PC-3 (cell line): ENCODE measurements around the gene SLC19A1. TPM values are rescaled to one million over a fixed set of nuclear protein-coding genes. Genes with fewer than 3 reads are reported as not detected.

ENCODE experiments used
- ATAC-seq: fragments of 200-7000 bp; cut with Tn5 transposase; 2 replicates; pipeline ENCODE4 v1.9.1; 2020; ENCODE audit warnings: mild to moderate bottlenecking, moderate library complexity
- BruUV-seq: library from RNA; stranded (reverse); fragments of 400-500 nt; replicated peaks from 2 replicates; lab custom pipeline; 2021; lab: Mats Ljungman, UMichigan
- CTCF ChIA-PET: fragments of 300-600 bp; sonication (Branson Sonifier 250); formaldehyde crosslinking; loops from one replicate; lab custom pipeline; 2022; ENCODE audit warnings: antibody characterized with exemption; lab: Charles Lee
- POLR2A ChIA-PET: fragments of 300-600 bp; sonication (Branson Sonifier 250); formaldehyde crosslinking; loops from one replicate; lab custom pipeline; 2022; ENCODE audit warnings: antibody characterized with exemption; ENCODE audit not compliant: unreplicated experiment; lab: Charles Lee
- DNase-seq: peaks from one replicate; pipeline ENCODE4 v3.0.0-alpha.2; 2015
- H2AFZ ChIP-seq: fragments of 300-600 bp; sonication (generic); 2 replicates; pipeline ENCODE4 v1.6.0; 2016; ENCODE audit warnings: antibody characterized with exemption, low read length
- H3F3A ChIP-seq: fragments of 300-600 bp; sonication (generic); one replicate; pipeline ENCODE4 v1.6.0; 2017; ENCODE audit warnings: antibody characterized with exemption, low read length, control low read depth, mild to moderate bottlenecking; ENCODE audit not compliant: unreplicated experiment
- H3K27ac ChIP-seq: fragments of 300-600 bp; sonication (generic); 2 replicates; pipeline ENCODE4 v1.5.1; 2016; ENCODE audit warnings: mild to moderate bottlenecking, low read length
- H3K27me3 ChIP-seq: fragments of 300-600 bp; sonication (generic); 2 replicates; pipeline ENCODE4 v1.6.1; 2016; ENCODE audit warnings: low read length, mixed read lengths
- H3K36me3 ChIP-seq: fragments of 300-600 bp; sonication (generic); 2 replicates; pipeline ENCODE4 v1.6.1; 2016; ENCODE audit warnings: low read depth, mixed run types, low read length, mixed read lengths
- H3K4me1 ChIP-seq: fragments of 300-600 bp; sonication (generic); 2 replicates; pipeline ENCODE4 v1.5.1; 2016; ENCODE audit warnings: low read length; ENCODE audit not compliant: insufficient read depth
- H3K4me2 ChIP-seq: fragments of 300-600 bp; sonication (generic); 2 replicates; pipeline ENCODE4 v1.6.0; 2016; ENCODE audit warnings: low read length
- H3K4me3 ChIP-seq: fragments of 300-600 bp; sonication (generic); 2 replicates; pipeline ENCODE4 v1.5.1; 2016; ENCODE audit warnings: mild to moderate bottlenecking, low read length, mixed read lengths
- H3K79me2 ChIP-seq: fragments of 300-600 bp; sonication (generic); 2 replicates; pipeline ENCODE4 v1.6.1; 2017; ENCODE audit warnings: low read length, mixed read lengths
- H3K9ac ChIP-seq: fragments of 300-600 bp; sonication (generic); 2 replicates; pipeline ENCODE4 v1.6.0; 2016; ENCODE audit warnings: mild to moderate bottlenecking, low read length
- H3K9me2 ChIP-seq: fragments of 300-600 bp; sonication (generic); replicated peaks from 2 replicates; pipeline ENCODE4 v1.6.1; 2016; ENCODE audit warnings: mixed run types, low read length, mixed read lengths
- H3K9me3 ChIP-seq: fragments of 300-600 bp; sonication (generic); 2 replicates; pipeline ENCODE4 v1.6.1; 2016; ENCODE audit warnings: low read length, mixed read lengths
- H4K20me1 ChIP-seq: fragments of 300-600 bp; sonication (generic); 2 replicates; pipeline ENCODE4 v1.6.1; 2016; ENCODE audit warnings: low read length, mixed read lengths
- EZH2 ChIP-seq: fragments of 300-600 bp; sonication (generic); IDR thresholded peaks from one replicate; pipeline ENCODE4 v1.6.1; 2017; ENCODE audit warnings: antibody characterized with exemption, mild to moderate bottlenecking, low read length; ENCODE audit not compliant: unreplicated experiment
- EZH2phosphoT487 ChIP-seq: fragments of 300-600 bp; sonication (generic); IDR thresholded peaks from 2 replicates; pipeline ENCODE4 v1.6.1; 2018; ENCODE audit warnings: mild to moderate bottlenecking, antibody characterized with exemption, low read length, borderline replicate concordance
- intact Hi-C: fragments of 100-400 bp; cut with micrococcal nuclease; formaldehyde crosslinking; loops from 2 replicates; pipeline ENCODE4 v1.9.0; 2023
- total RNA-seq: library from RNA; depleted of rRNA; stranded (reverse); fragments of >200 nt; gene quantifications from 2 replicates; pipeline ENCODE4 v1.2.3, GENCODE V29; 2014
- TF ChIP-seq, protein P1 (sequence below): fragments of 300-600 bp; sonication (generic); conservative IDR thresholded peaks from 2 replicates; pipeline ENCODE4 v1.5.1; 2017; ENCODE audit warnings: antibody characterized with exemption, low read depth, mild to moderate bottlenecking, low read length

Gene SLC19A1
- total RNA-seq, 1 experiment from 2014 or later = 54.2 TPM

GRCh38 chr21:45589686-45590245, 47.5 kb upstream of the SLC19A1 start:
- Histone ChIP-seq H3K4me1 (no peaks in the 10 kb centered on the region), H3K9me2 (no peaks in the 10 kb centered on the region), H3K4me2 (no peak overlapping the region), H3K27ac (no peak overlapping the region), H3K9me3 (no peaks in the 10 kb centered on the region), H3F3A (no peaks in the 10 kb centered on the region), H4K20me1 (no peaks in the 10 kb centered on the region), H3K4me3 (no peak overlapping the region), H3K79me2 (no peaks in the 10 kb centered on the region), H2AFZ (no peak overlapping the region), H3K9ac (no peak overlapping the region), H3K27me3 (peaks cover under 1% of the 10 kb centered on the region; the same call in 1 of the 2 replicates), H3K36me3 (no peaks in the 10 kb centered on the region)
- TF ChIP-seq EZH2phosphoT487 = no peak
- TF ChIP-seq, protein P1, sequence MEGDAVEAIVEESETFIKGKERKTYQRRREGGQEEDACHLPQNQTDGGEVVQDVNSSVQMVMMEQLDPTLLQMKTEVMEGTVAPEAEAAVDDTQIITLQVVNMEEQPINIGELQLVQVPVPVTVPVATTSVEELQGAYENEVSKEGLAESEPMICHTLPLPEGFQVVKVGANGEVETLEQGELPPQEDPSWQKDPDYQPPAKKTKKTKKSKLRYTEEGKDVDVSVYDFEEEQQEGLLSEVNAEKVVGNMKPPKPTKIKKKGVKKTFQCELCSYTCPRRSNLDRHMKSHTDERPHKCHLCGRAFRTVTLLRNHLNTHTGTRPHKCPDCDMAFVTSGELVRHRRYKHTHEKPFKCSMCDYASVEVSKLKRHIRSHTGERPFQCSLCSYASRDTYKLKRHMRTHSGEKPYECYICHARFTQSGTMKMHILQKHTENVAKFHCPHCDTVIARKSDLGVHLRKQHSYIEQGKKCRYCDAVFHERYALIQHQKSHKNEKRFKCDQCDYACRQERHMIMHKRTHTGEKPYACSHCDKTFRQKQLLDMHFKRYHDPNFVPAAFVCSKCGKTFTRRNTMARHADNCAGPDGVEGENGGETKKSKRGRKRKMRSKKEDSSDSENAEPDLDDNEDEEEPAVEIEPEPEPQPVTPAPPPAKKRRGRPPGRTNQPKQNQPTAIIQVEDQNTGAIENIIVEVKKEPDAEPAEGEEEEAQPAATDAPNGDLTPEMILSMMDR = no peak
- no peak for TF ChIP-seq EZH2
- ChIA-PET CTCF (no interaction called here), POLR2A (no interaction called here)
- no TSS peak for BruUV-seq
- no peak for DNase-seq
- ATAC-seq = no peak
- intact Hi-C loops = no loop called here

- Histone ChIP-seq H3K36me3 (no peaks in the 10 kb centered on the region), H3K4me3 (no peak overlapping the region), H3K4me2 (no peak overlapping the region), H3K9ac (no peak overlapping the region), H3K9me3 (no peaks in the 10 kb centered on the region), H3K27me3 (peaks cover 4% of the 10 kb centered on the region; the same call in 1 of the 2 replicates), H3K27ac (no peak overlapping the region), H3K4me1 (no peaks in the 10 kb centered on the region), H2AFZ (no peak overlapping the region), H3F3A (no peaks in the 10 kb centered on the region), H4K20me1 (no peaks in the 10 kb centered on the region), H3K9me2 (no peaks in the 10 kb centered on the region), H3K79me2 (no peaks in the 10 kb centered on the region)
- ATAC-seq (no peak), DNase-seq (no peak)
- BruUV-seq = no TSS peak
- intact Hi-C loops = no loop called here
- ChIA-PET POLR2A (no interaction called here), CTCF (no interaction called here)
- TF ChIP-seq EZH2phosphoT487 (no peak), EZH2 (no peak)
- TF ChIP-seq, protein P1 = no peak
These were observed 46.7 kb upstream of the SLC19A1 start for GRCh38 chr21:45588871-45589491.
